ENCODE data around the gene EGLN3.

Gene EGLN3

DNA sequence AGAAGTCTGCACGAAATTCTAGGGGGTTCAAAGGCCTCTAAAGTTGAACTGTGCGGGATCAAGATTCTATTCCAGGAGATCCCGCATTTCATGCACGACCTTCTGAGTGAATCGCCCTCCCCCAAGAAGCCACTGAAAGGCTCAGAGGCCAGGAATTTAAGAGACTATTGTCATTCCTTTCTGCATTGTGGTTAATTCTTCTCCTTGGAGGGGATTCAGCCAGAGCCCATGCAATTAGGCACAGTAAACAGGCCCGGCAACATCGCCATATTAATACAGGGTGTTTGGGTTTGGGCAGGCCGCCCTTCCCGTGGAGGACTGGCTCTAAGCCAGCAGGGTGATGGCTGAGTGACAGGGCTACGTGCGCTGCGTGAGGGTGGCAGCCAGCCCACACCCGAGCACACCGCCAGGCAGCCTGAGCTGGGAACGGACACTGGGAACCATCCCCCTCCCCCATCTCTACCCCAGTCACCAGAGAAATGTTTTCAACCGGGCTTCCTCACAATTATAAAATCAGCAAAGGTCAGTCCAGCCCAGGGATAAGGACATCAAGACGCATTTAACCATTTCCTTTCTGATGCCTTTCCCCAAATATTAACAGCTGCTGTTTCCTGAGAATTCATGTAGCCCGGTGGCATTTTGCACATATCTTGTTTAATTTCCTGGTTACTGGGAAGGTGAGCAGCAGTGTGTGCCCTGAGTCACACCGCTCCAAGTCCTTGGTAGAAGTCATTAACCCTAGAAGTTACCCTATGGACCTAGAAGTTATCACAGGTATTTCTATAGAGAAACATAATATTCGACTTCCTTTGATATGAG, 12.5 kb downstream of the EGLN3 start:
- peak overlapping the region; percentile 71 for H3K27ac ChIP-seq (ENCODE audit: extremely low read depth, low read depth, low read length)
- peak overlapping the region; percentile 4; the same call in 1 of the 2 replicates for H3K4me3 ChIP-seq (ENCODE audit: low read depth, low read length)
- H3K36me3 ChIP-seq (ENCODE audit: control insufficient read depth in 2 of 2, insufficient read depth in 1 of 2, low read length in 2 of 2), result no peaks in the 10 kb centered on the region
- ChIA-PET POLR2A (interaction anchor here (1.1 kb wide), 1 partner anchor 12 kb away, joined by 6 read pairs; the partner anchor contains the start of gene EGLN3), CTCF (interaction anchor here (1.3 kb wide), 1 partner anchor 12 kb away, joined by 3 read pairs; no protein-coding TSS in a partner anchor)
- no peaks in the 10 kb centered on the region for H3K9me3 ChIP-seq (ENCODE audit: control insufficient read depth, insufficient read depth, low read depth, low read length)
- peaks cover 37% of the 10 kb centered on the region for H3K4me1 ChIP-seq (ENCODE audit: control insufficient read depth, insufficient read depth, low read length)
- no peak for TF ChIP-seq ZNF175 (tag by site-specific recombination; IDR thresholded peaks at IDR 0.05)
- no peak for TF ChIP-seq ZNF580 (tag by site-specific recombination; IDR thresholded peaks at IDR 0.05)
- TF ChIP-seq ZNF335 (tag by site-specific recombination; conservative IDR thresholded peaks at IDR 0.05), result peak; percentile 36
- TF ChIP-seq OSR2 (tag by site-specific recombination; IDR thresholded peaks at IDR 0.05), result peak; percentile 22; the same call in 1 of the 2 replicates
- TF ChIP-seq SP3 (tag by site-specific recombination; IDR thresholded peaks at IDR 0.05), result 0 out of 2 replicates have a peak, but pooled peaks have one; percentile 10
- TF ChIP-seq, protein P1, sequence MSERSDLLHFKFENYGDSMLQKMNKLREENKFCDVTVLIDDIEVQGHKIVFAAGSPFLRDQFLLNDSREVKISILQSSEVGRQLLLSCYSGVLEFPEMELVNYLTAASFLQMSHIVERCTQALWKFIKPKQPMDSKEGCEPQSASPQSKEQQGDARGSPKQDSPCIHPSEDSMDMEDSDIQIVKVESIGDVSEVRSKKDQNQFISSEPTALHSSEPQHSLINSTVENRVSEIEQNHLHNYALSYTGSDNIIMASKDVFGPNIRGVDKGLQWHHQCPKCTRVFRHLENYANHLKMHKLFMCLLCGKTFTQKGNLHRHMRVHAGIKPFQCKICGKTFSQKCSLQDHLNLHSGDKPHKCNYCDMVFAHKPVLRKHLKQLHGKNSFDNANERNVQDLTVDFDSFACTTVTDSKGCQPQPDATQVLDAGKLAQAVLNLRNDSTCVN (tag by site-specific recombination; optimal IDR thresholded peaks at IDR 0.05), result peak; percentile 28
- TF ChIP-seq ZNF707 (tag by site-specific recombination; IDR thresholded peaks at IDR 0.05), result no peak
- TF ChIP-seq, protein P2, sequence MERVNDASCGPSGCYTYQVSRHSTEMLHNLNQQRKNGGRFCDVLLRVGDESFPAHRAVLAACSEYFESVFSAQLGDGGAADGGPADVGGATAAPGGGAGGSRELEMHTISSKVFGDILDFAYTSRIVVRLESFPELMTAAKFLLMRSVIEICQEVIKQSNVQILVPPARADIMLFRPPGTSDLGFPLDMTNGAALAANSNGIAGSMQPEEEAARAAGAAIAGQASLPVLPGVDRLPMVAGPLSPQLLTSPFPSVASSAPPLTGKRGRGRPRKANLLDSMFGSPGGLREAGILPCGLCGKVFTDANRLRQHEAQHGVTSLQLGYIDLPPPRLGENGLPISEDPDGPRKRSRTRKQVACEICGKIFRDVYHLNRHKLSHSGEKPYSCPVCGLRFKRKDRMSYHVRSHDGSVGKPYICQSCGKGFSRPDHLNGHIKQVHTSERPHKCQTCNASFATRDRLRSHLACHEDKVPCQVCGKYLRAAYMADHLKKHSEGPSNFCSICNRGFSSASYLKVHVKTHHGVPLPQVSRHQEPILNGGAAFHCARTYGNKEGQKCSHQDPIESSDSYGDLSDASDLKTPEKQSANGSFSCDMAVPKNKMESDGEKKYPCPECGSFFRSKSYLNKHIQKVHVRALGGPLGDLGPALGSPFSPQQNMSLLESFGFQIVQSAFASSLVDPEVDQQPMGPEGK (tag by site-specific recombination; IDR thresholded peaks at IDR 0.05), result peak; percentile 66
- peak; percentile 31; the same call in 1 of the 2 replicates for TF ChIP-seq ZBTB20 (tag by site-specific recombination; IDR thresholded peaks at IDR 0.05)
- peak; percentile 67 for TF ChIP-seq ZEB2 (tag by site-specific recombination; IDR thresholded peaks at IDR 0.05)
- no peak for TF ChIP-seq ZNF571 (tag by site-specific recombination; IDR thresholded peaks at IDR 0.05)
- no peak for TF ChIP-seq ZNF302 (tag by site-specific recombination; IDR thresholded peaks at IDR 0.05; ENCODE audit: low read depth)
- TF ChIP-seq ZSCAN16 (tag by site-specific recombination; IDR thresholded peaks at IDR 0.05), result no peak
- peak; percentile 68; the same call in 1 of the 2 replicates for TF ChIP-seq ZNF24 (tag by site-specific recombination; IDR thresholded peaks at IDR 0.05)
- TF ChIP-seq ZNF777 (tag by site-specific recombination; IDR thresholded peaks at IDR 0.05; ENCODE audit: borderline replicate concordance), result no peak
- peak; percentile 22; the same call in 1 of the 2 replicates for TF ChIP-seq ZFP69B (tag by site-specific recombination; IDR thresholded peaks at IDR 0.05)
- TF ChIP-seq, protein P3, sequence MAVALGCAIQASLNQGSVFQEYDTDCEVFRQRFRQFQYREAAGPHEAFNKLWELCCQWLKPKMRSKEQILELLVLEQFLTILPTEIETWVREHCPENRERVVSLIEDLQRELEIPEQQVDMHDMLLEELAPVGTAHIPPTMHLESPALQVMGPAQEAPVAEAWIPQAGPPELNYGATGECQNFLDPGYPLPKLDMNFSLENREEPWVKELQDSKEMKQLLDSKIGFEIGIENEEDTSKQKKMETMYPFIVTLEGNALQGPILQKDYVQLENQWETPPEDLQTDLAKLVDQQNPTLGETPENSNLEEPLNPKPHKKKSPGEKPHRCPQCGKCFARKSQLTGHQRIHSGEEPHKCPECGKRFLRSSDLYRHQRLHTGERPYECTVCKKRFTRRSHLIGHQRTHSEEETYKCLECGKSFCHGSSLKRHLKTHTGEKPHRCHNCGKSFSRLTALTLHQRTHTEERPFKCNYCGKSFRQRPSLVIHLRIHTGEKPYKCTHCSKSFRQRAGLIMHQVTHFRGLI (tag by site-specific recombination; IDR thresholded peaks at IDR 0.05), result 0 out of 2 replicates have a peak, but pooled peaks have one; percentile 24
- TF ChIP-seq ZNF510 (tag by site-specific recombination; IDR thresholded peaks at IDR 0.05; ENCODE audit: insufficient replicate concordance), result peak; percentile 35
- TF ChIP-seq AEBP2 (tag by site-specific recombination; IDR thresholded peaks at IDR 0.05; ENCODE audit: borderline replicate concordance), result no peak
- TF ChIP-seq, protein P4, sequence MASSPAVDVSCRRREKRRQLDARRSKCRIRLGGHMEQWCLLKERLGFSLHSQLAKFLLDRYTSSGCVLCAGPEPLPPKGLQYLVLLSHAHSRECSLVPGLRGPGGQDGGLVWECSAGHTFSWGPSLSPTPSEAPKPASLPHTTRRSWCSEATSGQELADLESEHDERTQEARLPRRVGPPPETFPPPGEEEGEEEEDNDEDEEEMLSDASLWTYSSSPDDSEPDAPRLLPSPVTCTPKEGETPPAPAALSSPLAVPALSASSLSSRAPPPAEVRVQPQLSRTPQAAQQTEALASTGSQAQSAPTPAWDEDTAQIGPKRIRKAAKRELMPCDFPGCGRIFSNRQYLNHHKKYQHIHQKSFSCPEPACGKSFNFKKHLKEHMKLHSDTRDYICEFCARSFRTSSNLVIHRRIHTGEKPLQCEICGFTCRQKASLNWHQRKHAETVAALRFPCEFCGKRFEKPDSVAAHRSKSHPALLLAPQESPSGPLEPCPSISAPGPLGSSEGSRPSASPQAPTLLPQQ (tag by site-specific recombination; IDR thresholded peaks at IDR 0.05), result peak; percentile 52; the same call in 1 of the 2 replicates
- TF ChIP-seq ZIC2 (tag by site-specific recombination; IDR thresholded peaks at IDR 0.05), result peak; percentile 48
- TF ChIP-seq, protein P5, sequence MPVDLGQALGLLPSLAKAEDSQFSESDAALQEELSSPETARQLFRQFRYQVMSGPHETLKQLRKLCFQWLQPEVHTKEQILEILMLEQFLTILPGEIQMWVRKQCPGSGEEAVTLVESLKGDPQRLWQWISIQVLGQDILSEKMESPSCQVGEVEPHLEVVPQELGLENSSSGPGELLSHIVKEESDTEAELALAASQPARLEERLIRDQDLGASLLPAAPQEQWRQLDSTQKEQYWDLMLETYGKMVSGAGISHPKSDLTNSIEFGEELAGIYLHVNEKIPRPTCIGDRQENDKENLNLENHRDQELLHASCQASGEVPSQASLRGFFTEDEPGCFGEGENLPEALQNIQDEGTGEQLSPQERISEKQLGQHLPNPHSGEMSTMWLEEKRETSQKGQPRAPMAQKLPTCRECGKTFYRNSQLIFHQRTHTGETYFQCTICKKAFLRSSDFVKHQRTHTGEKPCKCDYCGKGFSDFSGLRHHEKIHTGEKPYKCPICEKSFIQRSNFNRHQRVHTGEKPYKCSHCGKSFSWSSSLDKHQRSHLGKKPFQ (tag by site-specific recombination; IDR thresholded peaks at IDR 0.05), result peak; percentile 89
- TF ChIP-seq, protein P6, sequence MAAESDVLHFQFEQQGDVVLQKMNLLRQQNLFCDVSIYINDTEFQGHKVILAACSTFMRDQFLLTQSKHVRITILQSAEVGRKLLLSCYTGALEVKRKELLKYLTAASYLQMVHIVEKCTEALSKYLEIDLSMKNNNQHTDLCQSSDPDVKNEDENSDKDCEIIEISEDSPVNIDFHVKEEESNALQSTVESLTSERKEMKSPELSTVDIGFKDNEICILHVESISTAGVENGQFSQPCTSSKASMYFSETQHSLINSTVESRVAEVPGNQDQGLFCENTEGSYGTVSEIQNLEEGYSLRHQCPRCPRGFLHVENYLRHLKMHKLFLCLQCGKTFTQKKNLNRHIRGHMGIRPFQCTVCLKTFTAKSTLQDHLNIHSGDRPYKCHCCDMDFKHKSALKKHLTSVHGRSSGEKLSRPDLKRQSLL (tag by site-specific recombination; IDR thresholded peaks at IDR 0.05), result no peak
- TF ChIP-seq TRIM28 (IDR thresholded peaks at IDR 0.05; ENCODE audit: borderline replicate concordance, low read length), result peak; percentile 14; the same call in 1 of the 2 replicates

Measured in HEK293 (cell line).